SU-DHL-6 (cell line): Measurements from ENCODE around the gene SOX6.

Experiments used
- H2AFZ ChIP-seq: fragments of 200-600 bp; sonication (generic); 2 replicates; pipeline ENCODE4 v1.6.1; 2014; ENCODE audit warnings: low read depth, mild to moderate bottlenecking, moderate library complexity, mixed read lengths, antibody characterized with exemption, low read length; ENCODE audit not compliant: severe bottlenecking
- H3F3A ChIP-seq: fragments of 200-600 bp; shearing (Covaris generic); 2 replicates; pipeline ENCODE4 v1.6.0; 2016; ENCODE audit warnings: antibody characterized with exemption, mild to moderate bottlenecking; ENCODE audit not compliant: insufficient read depth
- H3K27ac ChIP-seq: fragments of 200-600 bp; sonication (generic); 2 replicates; pipeline ENCODE4 v1.5.1; 2016; ENCODE audit warnings: low read depth, mild to moderate bottlenecking, low read length, moderate library complexity, mixed read lengths
- H3K27me3 ChIP-seq: fragments of 200-600 bp; sonication (generic), shearing (Covaris generic); 2 replicates; pipeline ENCODE4 v1.6.0; 2014; ENCODE audit warnings: mild to moderate bottlenecking, low read length
- H3K36me3 ChIP-seq: fragments of 200-600 bp; sonication (generic); 2 replicates; pipeline ENCODE4 v1.6.1; 2014; ENCODE audit warnings: mild to moderate bottlenecking, low read length, mixed read lengths
- H3K4me2 ChIP-seq: fragments of 300-600, 200-600 bp; shearing (Covaris generic), sonication (generic); 2 replicates; pipeline ENCODE4 v1.6.0; 2014; ENCODE audit warnings: low read length, low read depth, mild to moderate bottlenecking; ENCODE audit not compliant: poor library complexity, severe bottlenecking
- H3K4me3 ChIP-seq: fragments of 200-600 bp; sonication (generic); 2 replicates; pipeline ENCODE4 v1.5.1; 2014; ENCODE audit warnings: antibody characterized with exemption, low read length, mild to moderate bottlenecking, mixed read lengths; ENCODE audit not compliant: insufficient read depth, poor library complexity, severe bottlenecking
- H3K79me2 ChIP-seq: fragments of 200-600 bp; sonication (generic); 2 replicates; pipeline ENCODE4 v1.6.1; 2014; ENCODE audit warnings: mild to moderate bottlenecking, low read length, moderate library complexity; ENCODE audit not compliant: insufficient read depth
- H3K9ac ChIP-seq: fragments of 200-600 bp; sonication (generic); 2 replicates; pipeline ENCODE4 v1.7.0; 2014; ENCODE audit warnings: mild to moderate bottlenecking, low read length
- H3K9me2 ChIP-seq: fragments of 200-600 bp; sonication (generic); replicated peaks from 2 replicates; pipeline ENCODE4 v1.6.1; 2014; ENCODE audit warnings: low read length; ENCODE audit not compliant: insufficient read depth
- H3K9me3 ChIP-seq: fragments of 200-600 bp; sonication (generic); 2 replicates; pipeline ENCODE4 v1.6.1; 2014; ENCODE audit warnings: low read length, mixed read lengths; ENCODE audit not compliant: insufficient read depth
- H4K20me1 ChIP-seq: fragments of 200-600 bp; sonication (generic); 2 replicates; pipeline ENCODE4 v1.6.1; 2014; ENCODE audit warnings: low read depth, mild to moderate bottlenecking, antibody characterized with exemption, low read length, moderate library complexity, mixed read lengths
- EZH2phosphoT487 ChIP-seq: fragments of 200-600 bp; sonication (generic), shearing (Covaris generic); conservative IDR thresholded peaks from 2 replicates; pipeline ENCODE4 v1.6.1; 2018; ENCODE audit warnings: mild to moderate bottlenecking, antibody characterized with exemption, low read length, moderate library complexity, mixed read lengths
- TF ChIP-seq, protein P1 (sequence below): fragments of 200-600 bp; sonication (generic); IDR thresholded peaks from one replicate; pipeline ENCODE4 v1.5.1; 2017; ENCODE audit warnings: antibody characterized with exemption, mild to moderate bottlenecking, low read length, moderate library complexity; ENCODE audit not compliant: insufficient read depth, poor library complexity, severe bottlenecking

Gene SOX6

DNA sequence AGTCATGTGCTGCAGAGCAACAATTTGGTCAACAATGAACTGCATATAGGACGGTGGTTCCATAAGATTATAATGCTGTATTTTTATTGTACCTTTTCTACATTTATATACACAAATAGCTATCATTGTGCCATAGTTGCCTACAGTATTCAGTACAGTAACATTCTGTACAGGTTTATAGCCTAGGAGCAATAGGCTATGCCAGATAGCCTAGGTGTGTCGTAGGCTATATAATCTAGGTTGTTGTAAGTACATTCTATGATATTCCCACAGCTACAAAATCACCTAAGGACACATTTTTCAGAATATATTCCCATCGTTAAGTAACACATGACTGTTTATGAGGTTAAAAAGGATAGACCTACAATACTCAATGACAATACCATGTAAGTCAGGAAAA lies 423.9 kb downstream of the SOX6 start:
- no peaks in the 10 kb centered on the region for H3F3A ChIP-seq
- no peaks in the 10 kb centered on the region for H3K27me3 ChIP-seq
- no peak overlapping the region for H2AFZ ChIP-seq
- H3K27ac ChIP-seq: no peak overlapping the region
- no peaks in the 10 kb centered on the region for H3K9me3 ChIP-seq
- H3K9me2 ChIP-seq: no peaks in the 10 kb centered on the region
- H4K20me1 ChIP-seq: no peaks in the 10 kb centered on the region
- TF ChIP-seq, protein P1, sequence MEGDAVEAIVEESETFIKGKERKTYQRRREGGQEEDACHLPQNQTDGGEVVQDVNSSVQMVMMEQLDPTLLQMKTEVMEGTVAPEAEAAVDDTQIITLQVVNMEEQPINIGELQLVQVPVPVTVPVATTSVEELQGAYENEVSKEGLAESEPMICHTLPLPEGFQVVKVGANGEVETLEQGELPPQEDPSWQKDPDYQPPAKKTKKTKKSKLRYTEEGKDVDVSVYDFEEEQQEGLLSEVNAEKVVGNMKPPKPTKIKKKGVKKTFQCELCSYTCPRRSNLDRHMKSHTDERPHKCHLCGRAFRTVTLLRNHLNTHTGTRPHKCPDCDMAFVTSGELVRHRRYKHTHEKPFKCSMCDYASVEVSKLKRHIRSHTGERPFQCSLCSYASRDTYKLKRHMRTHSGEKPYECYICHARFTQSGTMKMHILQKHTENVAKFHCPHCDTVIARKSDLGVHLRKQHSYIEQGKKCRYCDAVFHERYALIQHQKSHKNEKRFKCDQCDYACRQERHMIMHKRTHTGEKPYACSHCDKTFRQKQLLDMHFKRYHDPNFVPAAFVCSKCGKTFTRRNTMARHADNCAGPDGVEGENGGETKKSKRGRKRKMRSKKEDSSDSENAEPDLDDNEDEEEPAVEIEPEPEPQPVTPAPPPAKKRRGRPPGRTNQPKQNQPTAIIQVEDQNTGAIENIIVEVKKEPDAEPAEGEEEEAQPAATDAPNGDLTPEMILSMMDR: no peak
- no peak for TF ChIP-seq EZH2phosphoT487
- H3K79me2 ChIP-seq: no peaks in the 10 kb centered on the region
- no peak overlapping the region for H3K4me3 ChIP-seq
- H3K9ac ChIP-seq: no peak overlapping the region
- H3K36me3 ChIP-seq: no peaks in the 10 kb centered on the region; the same call in 1 of the 2 replicates
- no peak overlapping the region for H3K4me2 ChIP-seq

DNA sequence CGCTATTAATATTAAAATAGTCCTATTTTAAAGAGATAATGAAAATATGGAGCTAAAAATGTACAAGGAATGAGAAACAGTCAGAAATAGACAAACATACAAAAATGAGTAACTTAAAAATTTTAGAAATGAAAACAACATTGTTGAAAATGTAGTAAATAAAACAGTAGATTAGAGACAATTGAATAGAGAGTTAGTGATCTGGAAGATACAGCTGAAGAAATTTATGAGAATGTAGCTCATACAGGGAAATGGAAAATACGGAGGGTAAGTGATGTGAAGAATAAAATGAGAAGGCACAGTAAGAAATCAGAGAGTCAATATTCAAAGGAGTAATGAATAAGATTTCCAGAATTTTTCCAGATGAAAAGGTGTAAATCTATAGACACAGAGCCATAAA lies 424.8 kb downstream of the SOX6 start:
- H3K27me3 ChIP-seq: no peaks in the 10 kb centered on the region
- no peak overlapping the region for H3K4me3 ChIP-seq

DNA sequence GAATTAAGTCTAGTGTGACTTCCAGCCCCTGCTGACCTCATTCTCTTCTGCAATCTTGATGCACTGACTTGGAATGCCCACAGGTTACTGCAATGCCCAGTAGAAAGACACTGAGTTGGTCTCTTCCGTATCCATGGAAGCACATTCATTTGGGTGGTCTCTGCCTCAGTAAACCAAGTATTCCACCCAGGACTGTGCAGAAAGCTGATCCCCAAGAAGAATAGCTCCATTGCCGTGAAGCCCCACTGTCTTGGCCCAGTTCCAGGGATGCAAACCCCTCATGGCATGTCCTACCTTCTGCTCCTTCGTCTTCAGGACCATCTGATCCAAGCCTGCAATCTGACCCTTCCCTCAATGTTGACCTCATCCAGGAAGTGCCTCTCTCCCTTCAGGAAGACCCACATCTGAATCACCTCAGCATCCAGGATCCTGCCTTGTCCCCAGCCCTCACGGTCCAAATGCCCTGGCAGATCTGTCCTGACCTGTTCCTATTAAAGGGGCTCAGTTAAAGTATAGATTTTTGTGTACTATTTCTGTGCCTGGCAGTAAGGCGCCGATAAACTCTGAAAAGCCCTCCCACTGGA lies 425.8 kb downstream of the SOX6 start:
- TF ChIP-seq, protein P1: no peak
- no peak for TF ChIP-seq EZH2phosphoT487
- H3K9me2 ChIP-seq: no peaks in the 10 kb centered on the region
- no peak overlapping the region for H3K27ac ChIP-seq
- no peaks in the 10 kb centered on the region for H4K20me1 ChIP-seq
- no peak overlapping the region for H3K4me2 ChIP-seq
- no peak overlapping the region for H2AFZ ChIP-seq
- no peaks in the 10 kb centered on the region; the same call in 1 of the 2 replicates for H3K36me3 ChIP-seq
- no peak overlapping the region for H3K9ac ChIP-seq
- no peaks in the 10 kb centered on the region for H3K9me3 ChIP-seq
- no peaks in the 10 kb centered on the region for H3F3A ChIP-seq
- no peaks in the 10 kb centered on the region for H3K79me2 ChIP-seq
- H3K27me3 ChIP-seq: no peaks in the 10 kb centered on the region
- H3K4me3 ChIP-seq: no peak overlapping the region

More for the DNA sequence above, 424.8 kb downstream of the SOX6 start:
- Histone ChIP-seq H3F3A (no peaks in the 10 kb centered on the region), H3K9me3 (no peaks in the 10 kb centered on the region), H3K27ac (no peak overlapping the region), H3K4me2 (no peak overlapping the region), H4K20me1 (no peaks in the 10 kb centered on the region), H3K79me2 (no peaks in the 10 kb centered on the region), H2AFZ (no peak overlapping the region), H3K9ac (no peak overlapping the region), H3K36me3 (no peaks in the 10 kb centered on the region; the same call in 1 of the 2 replicates), H3K9me2 (no peaks in the 10 kb centered on the region)
- TF ChIP-seq EZH2phosphoT487: no peak
- TF ChIP-seq, protein P1: no peak
